Fibroblast of skin of abdomen (primary cell): ENCODE measurements around the gene FN1. TPM values are rescaled to one million over a fixed set of nuclear protein-coding genes. Genes with fewer than 3 reads are reported as not detected.

Experiments
- DNase-seq: peaks from one replicate; pipeline ENCODE4 v3.0.0-alpha.2; 2013
- polyA plus RNA-seq, 2 experiments: library from polyadenylated mRNA; unstranded; fragments of 120-200 nt; gene quantifications; one replicate each; pipeline ENCODE4 v1.2.1, GENCODE V29; 2013; ENCODE audit not compliant: insufficient read length in 2 of 2

Gene FN1
- polyA plus RNA-seq (2013, experiment 1 of 2; ENCODE audit: insufficient read length): 12,251 TPM
- polyA plus RNA-seq (2013, experiment 2 of 2; ENCODE audit: insufficient read length): 11,828 TPM

GRCh38 chr2:215435870-215436704 lies at the start of gene FN1:
FN1 (minus strand) TSS chr2:215436068; CDS start chr2:215435802, 266 bp downstream.
- peak; percentile 100 for DNase-seq

- no peak for DNase-seq
Measured at GRCh38 chr2:215485032-215485431, 49.2 kb upstream of the FN1 start.

- DNase-seq: no peak
Measured at GRCh38 chr2:215484570-215484969, 48.7 kb upstream of the FN1 start.

GRCh38 chr2:215483431-215483830 lies 47.6 kb upstream of the FN1 start:
- DNase-seq: no peak

- peak; percentile 23 for DNase-seq
Measured at GRCh38 chr2:215479536-215480240, 43.8 kb upstream of the FN1 start.

GRCh38 chr2:215479121-215479520 lies 43.3 kb upstream of the FN1 start:
- peak; percentile 28 for DNase-seq

- peak; percentile 29 for DNase-seq
Measured at GRCh38 chr2:215476424-215476823, 40.6 kb upstream of the FN1 start.

GRCh38 chr2:215466097-215466909 lies 30.4 kb upstream of the FN1 start:
- peak; percentile 45 for DNase-seq

- DNase-seq: no peak
Measured at GRCh38 chr2:215465256-215465655, 29.4 kb upstream of the FN1 start.

GRCh38 chr2:215461836-215462532 lies 26.1 kb upstream of the FN1 start:
- peak; percentile 64 for DNase-seq

- DNase-seq: peak; percentile 97
Measured at GRCh38 chr2:215460682-215461382, 25.0 kb upstream of the FN1 start.

GRCh38 chr2:215455958-215456357 lies 20.1 kb upstream of the FN1 start:
- no peak for DNase-seq

- no peak for DNase-seq
Measured at GRCh38 chr2:215454519-215455246, 18.8 kb upstream of the FN1 start.

- DNase-seq: no peak
Measured at GRCh38 chr2:215452725-215453124, 16.9 kb upstream of the FN1 start.

GRCh38 chr2:215451012-215451756 lies 15.3 kb upstream of the FN1 start:
- DNase-seq: peak; percentile 67

- no peak for DNase-seq
Measured at GRCh38 chr2:215450188-215451011, 14.5 kb upstream of the FN1 start.

GRCh38 chr2:215447673-215448081 lies 11.8 kb upstream of the FN1 start:
- no peak for DNase-seq

- no peak for DNase-seq
Measured at GRCh38 chr2:215447056-215447455, 11.2 kb upstream of the FN1 start.

- no peak for DNase-seq
Measured at GRCh38 chr2:215442401-215442787, 6.5 kb upstream of the FN1 start.
